HEK293 (cell line): ENCODE data around the gene CTAG2.
"Not testable (repeated sequence)": the region's sequence is repeated elsewhere in the genome, so short reads cannot be mapped to it uniquely, and the experiment has no call there.

ENCODE experiments used
- CTCF ChIA-PET: fragments of 350-600 bp; formaldehyde crosslinking; extraction: SDS; loops from one replicate; lab custom pipeline; 2021; ENCODE audit warnings: antibody characterized with exemption; lab: Yijun Ruan, JAX
- POLR2A ChIA-PET: fragments of 300-600 bp; formaldehyde crosslinking; extraction: SDS; loops from one replicate; lab custom pipeline; 2020; ENCODE audit warnings: antibody characterized with exemption, inconsistent platforms; lab: Yijun Ruan, JAX
- H3K27ac ChIP-seq: fragments of 200-500 bp; sonication (Bioruptor generic); 2 replicates; pipeline ENCODE4 v1.5.1; 2014; ENCODE audit warnings: low read depth, low read length, control low read depth, inconsistent platforms; ENCODE audit errors: extremely low read depth
- H3K36me3 ChIP-seq, 2 experiments: fragments of 200-500 bp in 1 of 2; sonication (Bioruptor generic) in 1 of 2; 1 replicate in 1 of 2; 2 replicates in 1 of 2; pipeline ENCODE4 v1.5.1; 2014 to 2017; ENCODE audit warnings: inconsistent platforms in 2 of 2, low read length in 2 of 2; ENCODE audit not compliant: control insufficient read depth in 2 of 2, insufficient read depth in 1 of 2
- H3K4me1 ChIP-seq: fragments of 200-500 bp; sonication (Bioruptor generic); 2 replicates; pipeline ENCODE4 v1.5.1; 2014; ENCODE audit warnings: mild to moderate bottlenecking, low read length, inconsistent platforms; ENCODE audit not compliant: control insufficient read depth, insufficient read depth
- H3K4me3 ChIP-seq: 2 replicates; pipeline ENCODE4 v1.5.1; 2011; ENCODE audit warnings: low read depth, mild to moderate bottlenecking, control low read depth, low read length, moderate library complexity
- H3K9me3 ChIP-seq: fragments of 200-500 bp; sonication (Bioruptor generic); 2 replicates; pipeline ENCODE4 v1.5.1; 2014; ENCODE audit warnings: low read depth, low read length, inconsistent platforms; ENCODE audit not compliant: control insufficient read depth, insufficient read depth
- BCL11A ChIP-seq: fragments of 450-650 bp; formaldehyde crosslinking; IDR thresholded peaks from 2 replicates; pipeline ENCODE4 v1.5.1; 2016; ENCODE audit warnings: low read depth, missing biosample characterization, missing genetic modification characterization
- GLIS1 ChIP-seq: fragments of 450-650 bp; formaldehyde crosslinking; IDR thresholded peaks from 2 replicates; pipeline ENCODE4 v1.5.1; 2016; ENCODE audit warnings: missing biosample characterization, missing genetic modification characterization
- GLIS2 ChIP-seq: fragments of 450-650 bp; formaldehyde crosslinking; IDR thresholded peaks from 2 replicates; pipeline ENCODE4 v1.5.1; 2016; ENCODE audit warnings: missing biosample characterization, missing genetic modification characterization
- KLF7 ChIP-seq: fragments of 450-650 bp; formaldehyde crosslinking; IDR thresholded peaks from 2 replicates; pipeline ENCODE4 v1.5.1; 2016; ENCODE audit warnings: missing biosample characterization, missing genetic modification characterization, borderline replicate concordance
- MEIS1 ChIP-seq: sonication (generic); formaldehyde crosslinking; IDR thresholded peaks from 2 replicates; pipeline ENCODE4 v1.8.1; 2022; ENCODE audit warnings: missing genetic modification reagents, mild to moderate bottlenecking, borderline replicate concordance
- PRDM4 ChIP-seq: fragments of 450-650 bp; formaldehyde crosslinking; IDR thresholded peaks from 2 replicates; pipeline ENCODE4 v1.5.1; 2017; ENCODE audit warnings: missing biosample characterization, missing genetic modification characterization
- RBAK ChIP-seq: fragments of 450-650 bp; formaldehyde crosslinking; IDR thresholded peaks from 2 replicates; pipeline ENCODE4 v1.5.1; 2016; ENCODE audit warnings: missing biosample characterization, missing genetic modification characterization
- SP2 ChIP-seq: fragments of 450-650 bp; formaldehyde crosslinking; IDR thresholded peaks from 2 replicates; pipeline ENCODE4 v1.5.1; 2016; ENCODE audit warnings: missing biosample characterization, missing genetic modification characterization
- WT1 ChIP-seq: fragments of 450-650 bp; formaldehyde crosslinking; IDR thresholded peaks from 2 replicates; pipeline ENCODE4 v1.5.1; 2016; ENCODE audit warnings: missing biosample characterization, missing genetic modification characterization
- YY1 ChIP-seq: fragments of 450-650 bp; formaldehyde crosslinking; IDR thresholded peaks from 2 replicates; pipeline ENCODE4 v1.5.1; 2018; ENCODE audit warnings: missing biosample characterization, missing genetic modification characterization
- ZBTB1 ChIP-seq: fragments of 450-650 bp; formaldehyde crosslinking; IDR thresholded peaks from 2 replicates; pipeline ENCODE4 v1.5.1; 2016; ENCODE audit warnings: missing biosample characterization, missing genetic modification characterization
- ZFP37 ChIP-seq: fragments of 450-650 bp; formaldehyde crosslinking; IDR thresholded peaks from 2 replicates; pipeline ENCODE4 v1.5.1; 2016; ENCODE audit warnings: missing biosample characterization, missing genetic modification characterization
- ZIC2 ChIP-seq: fragments of 450-650 bp; formaldehyde crosslinking; IDR thresholded peaks from 2 replicates; pipeline ENCODE4 v1.5.1; 2016; ENCODE audit warnings: missing biosample characterization, missing genetic modification characterization
- ZNF121 ChIP-seq: fragments of 450-650 bp; formaldehyde crosslinking; IDR thresholded peaks from 2 replicates; pipeline ENCODE4 v1.5.1; 2016; ENCODE audit warnings: missing biosample characterization, missing genetic modification characterization
- ZNF132 ChIP-seq: fragments of 450-650 bp; formaldehyde crosslinking; IDR thresholded peaks from 2 replicates; pipeline ENCODE4 v1.5.1; 2017; ENCODE audit warnings: missing biosample characterization, missing genetic modification characterization, borderline replicate concordance
- ZNF302 ChIP-seq: fragments of 450-650 bp; formaldehyde crosslinking; IDR thresholded peaks from 2 replicates; pipeline ENCODE4 v1.5.1; 2016; ENCODE audit warnings: missing biosample characterization, missing genetic modification characterization, low read depth
- ZNF426 ChIP-seq: fragments of 450-650 bp; formaldehyde crosslinking; IDR thresholded peaks from 2 replicates; pipeline ENCODE4 v1.5.1; 2017; ENCODE audit warnings: missing biosample characterization, missing genetic modification characterization, mild to moderate bottlenecking, inconsistent platforms, moderate library complexity
- ZNF521 ChIP-seq: fragments of 450-650 bp; formaldehyde crosslinking; IDR thresholded peaks from 2 replicates; pipeline ENCODE4 v1.5.1; 2017; ENCODE audit warnings: missing biosample characterization, mild to moderate bottlenecking, missing genetic modification characterization
- ZNF548 ChIP-seq: fragments of 450-650 bp; formaldehyde crosslinking; IDR thresholded peaks from 2 replicates; pipeline ENCODE4 v1.5.1; 2016; ENCODE audit warnings: missing biosample characterization, missing genetic modification characterization
- ZNF580 ChIP-seq: fragments of 450-650 bp; formaldehyde crosslinking; IDR thresholded peaks from 2 replicates; pipeline ENCODE4 v1.5.1; 2016; ENCODE audit warnings: missing biosample characterization, missing genetic modification characterization
- ZNF768 ChIP-seq: fragments of 450-650 bp; formaldehyde crosslinking; IDR thresholded peaks from 2 replicates; pipeline ENCODE4 v1.5.1; 2018; ENCODE audit warnings: missing biosample characterization, mild to moderate bottlenecking, missing genetic modification characterization
- ZNF792 ChIP-seq: fragments of 450-650 bp; formaldehyde crosslinking; IDR thresholded peaks from 2 replicates; pipeline ENCODE4 v1.5.1; 2016; ENCODE audit warnings: missing biosample characterization, missing genetic modification characterization
- TF ChIP-seq, protein P1 (sequence below): fragments of 450-650 bp; formaldehyde crosslinking; IDR thresholded peaks from 2 replicates; pipeline ENCODE4 v1.5.1; 2016; ENCODE audit warnings: missing biosample characterization, missing genetic modification characterization

Gene CTAG2

GRCh38 chrX:154649503-154650220 is 3.7 kb downstream of the CTAG2 start:
- POLR2A ChIA-PET = no interaction called here
- Histone ChIP-seq H3K9me3 (no peaks in the 10 kb centered on the region), H3K4me3 (no peak overlapping the region), H3K4me1 (no peaks in the 10 kb centered on the region), H3K36me3 (no peaks in the 10 kb centered on the region), H3K27ac (no peak overlapping the region)
- no peak for TF ChIP-seq ZNF302 (tag by site-specific recombination)
- TF ChIP-seq, protein P1, sequence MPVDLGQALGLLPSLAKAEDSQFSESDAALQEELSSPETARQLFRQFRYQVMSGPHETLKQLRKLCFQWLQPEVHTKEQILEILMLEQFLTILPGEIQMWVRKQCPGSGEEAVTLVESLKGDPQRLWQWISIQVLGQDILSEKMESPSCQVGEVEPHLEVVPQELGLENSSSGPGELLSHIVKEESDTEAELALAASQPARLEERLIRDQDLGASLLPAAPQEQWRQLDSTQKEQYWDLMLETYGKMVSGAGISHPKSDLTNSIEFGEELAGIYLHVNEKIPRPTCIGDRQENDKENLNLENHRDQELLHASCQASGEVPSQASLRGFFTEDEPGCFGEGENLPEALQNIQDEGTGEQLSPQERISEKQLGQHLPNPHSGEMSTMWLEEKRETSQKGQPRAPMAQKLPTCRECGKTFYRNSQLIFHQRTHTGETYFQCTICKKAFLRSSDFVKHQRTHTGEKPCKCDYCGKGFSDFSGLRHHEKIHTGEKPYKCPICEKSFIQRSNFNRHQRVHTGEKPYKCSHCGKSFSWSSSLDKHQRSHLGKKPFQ (tag by site-specific recombination) = no peak
- no peak for TF ChIP-seq WT1 (tag by site-specific recombination)
- TF ChIP-seq ZNF580 = no peak
- no peak for TF ChIP-seq SP2 (tag by site-specific recombination)
- no peak for TF ChIP-seq ZIC2 (tag by site-specific recombination)
- TF ChIP-seq ZNF132 = no peak
- TF ChIP-seq BCL11A (tag by site-specific recombination) = no peak
- no peak for TF ChIP-seq MEIS1
- TF ChIP-seq ZNF121 (tag by site-specific recombination) = no peak
- TF ChIP-seq GLIS2 = no peak
- no peak for TF ChIP-seq ZNF521 (tag by site-specific recombination)
- no peak for TF ChIP-seq ZNF792
- no peak for TF ChIP-seq YY1 (tag by site-specific recombination)
- no peak for TF ChIP-seq ZBTB1
- no peak for TF ChIP-seq ZFP37 (tag by site-specific recombination)
- CTCF ChIA-PET = no interaction called here

DNA sequence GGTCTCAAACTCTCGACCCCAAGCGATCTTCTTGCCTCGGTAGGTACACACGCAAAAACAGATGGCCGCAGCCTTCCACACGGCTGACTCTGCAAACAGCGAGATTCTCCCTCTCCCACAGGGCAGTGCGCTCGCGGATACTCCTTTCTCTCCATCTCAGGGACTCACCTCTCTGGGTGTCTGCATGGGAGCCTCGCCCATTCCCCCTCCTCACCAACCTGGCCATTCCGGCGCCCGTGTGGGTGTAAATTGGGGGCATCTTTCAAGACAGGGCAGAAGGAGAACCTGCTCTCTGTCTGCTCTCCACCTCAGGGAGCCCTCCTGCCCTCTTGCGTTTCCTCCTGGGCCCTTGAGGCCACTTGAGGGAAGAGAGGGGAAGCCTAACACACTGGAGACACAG is 4.4 kb downstream of the CTAG2 start:
- no peaks in the 10 kb centered on the region for H3K36me3 ChIP-seq
- ChIA-PET CTCF (no interaction called here), POLR2A (no interaction called here)
- H3K4me1 ChIP-seq = no peaks in the 10 kb centered on the region
- H3K9me3 ChIP-seq = no peaks in the 10 kb centered on the region
- no peak overlapping the region for H3K4me3 ChIP-seq
- TF ChIP-seq KLF7 (no peak), PRDM4 (tag by site-specific recombination) (no peak), ZNF426 (tag by site-specific recombination) (no peak), GLIS1 (tag by site-specific recombination) (no peak), RBAK (no peak), ZNF768 (tag by site-specific recombination) (no peak), ZNF548 (tag by site-specific recombination) (no peak)
- TF ChIP-seq, all 188 proteins: peak for 0
- no peak overlapping the region for H3K27ac ChIP-seq

DNA sequence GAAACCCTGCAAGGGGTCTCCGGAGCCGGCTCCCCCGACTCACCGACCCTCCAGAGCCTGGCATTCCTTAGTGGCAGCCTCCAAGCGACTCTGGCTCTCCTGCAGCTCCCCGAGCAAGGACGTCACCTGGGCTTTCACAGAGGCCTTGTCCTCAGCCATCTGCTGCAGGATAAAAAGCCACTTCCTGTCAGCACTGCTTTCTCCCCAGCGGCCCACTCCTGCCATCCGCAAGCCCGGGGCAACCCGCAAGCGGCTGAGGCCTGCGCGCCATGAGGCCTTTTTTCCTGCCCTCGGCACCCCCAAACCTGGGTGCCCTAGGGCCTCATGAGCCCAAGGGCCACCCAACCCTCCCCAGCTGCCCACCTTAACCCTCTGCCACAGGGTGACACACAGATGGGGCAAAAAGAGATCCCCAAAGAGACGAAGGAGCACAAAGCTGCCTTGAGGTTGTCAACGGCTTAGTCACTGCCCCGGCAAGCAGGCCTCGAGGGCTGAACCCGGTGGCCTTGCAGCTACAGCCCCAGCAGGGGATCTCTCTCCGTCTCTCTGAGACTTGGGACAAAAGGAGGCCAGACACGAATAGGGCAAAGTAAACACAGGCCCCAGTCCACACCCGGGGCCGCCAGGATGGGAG is 7.5 kb downstream of the CTAG2 start:
- H3K9me3 ChIP-seq, H3K27ac ChIP-seq, H3K4me1 ChIP-seq, CTCF ChIA-PET, POLR2A ChIA-PET, H3K36me3 ChIP-seq, H3K4me3 ChIP-seq: not testable (repeated sequence)

DNA sequence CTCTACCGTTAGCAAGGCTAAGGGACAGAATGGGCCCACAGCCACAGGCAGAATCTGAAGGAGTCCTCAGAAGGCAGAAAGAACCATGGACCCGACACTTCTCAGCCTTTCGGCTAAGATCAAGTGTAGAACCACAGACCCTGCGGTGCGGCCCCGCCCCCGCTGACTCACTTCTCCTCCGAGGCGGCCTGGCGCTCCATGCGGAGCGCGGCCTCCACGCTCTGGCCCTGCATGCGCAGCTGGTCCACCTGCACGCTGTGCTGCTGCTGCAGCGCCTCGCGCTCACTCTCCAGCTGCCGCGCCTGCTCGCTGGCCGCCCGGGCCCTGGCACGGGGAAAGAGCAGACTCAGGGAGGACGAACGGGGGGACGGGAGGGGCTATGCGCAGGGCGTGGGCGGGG is 9.7 kb downstream of the CTAG2 start:
- POLR2A ChIA-PET, H3K27ac ChIP-seq, H3K4me3 ChIP-seq, CTCF ChIA-PET, H3K9me3 ChIP-seq, H3K36me3 ChIP-seq, H3K4me1 ChIP-seq: not testable (repeated sequence)

- POLR2A ChIA-PET, H3K4me3 ChIP-seq, CTCF ChIA-PET, H3K27ac ChIP-seq, H3K36me3 ChIP-seq, H3K9me3 ChIP-seq, H3K4me1 ChIP-seq: not testable (repeated sequence)
These were observed 11.6 kb downstream of the CTAG2 start for GRCh38 chrX:154641740-154642139.
